T-helper 2 cell treated with Interferon-gamma antibody and Interleukin-4, amounts not matched to agents 5 μg/mL and 100 μg/mL, for 36 hours (primary cell): Measurements from ENCODE around the gene SPAG9.

Source experiments
- DNase-seq: peaks from one replicate; pipeline ENCODE4 v3.0.0; 2021; ENCODE audit warnings: low spot score
- H3K27ac Mint-ChIP-seq: one replicate; pipeline ENCODE4 v1.8.0; 2021; ENCODE audit warnings: mild to moderate bottlenecking, mixed read lengths
- H3K27me3 Mint-ChIP-seq: one replicate; pipeline ENCODE4 v1.8.0; 2021; ENCODE audit warnings: low read depth, mixed read lengths
- H3K36me3 Mint-ChIP-seq: one replicate; pipeline ENCODE4 v1.8.0; 2021; ENCODE audit warnings: low read depth, mixed read lengths
- H3K4me1 Mint-ChIP-seq: one replicate; pipeline ENCODE4 v1.8.0; 2021; ENCODE audit warnings: low read depth, mixed read lengths
- H3K4me3 Mint-ChIP-seq: one replicate; pipeline ENCODE4 v1.8.0; 2022; ENCODE audit warnings: mild to moderate bottlenecking, moderate library complexity, mixed read lengths
- H3K9me3 Mint-ChIP-seq: one replicate; pipeline ENCODE4 v1.8.0; 2021; ENCODE audit warnings: mixed read lengths

The SPAG9 gene

DNA sequence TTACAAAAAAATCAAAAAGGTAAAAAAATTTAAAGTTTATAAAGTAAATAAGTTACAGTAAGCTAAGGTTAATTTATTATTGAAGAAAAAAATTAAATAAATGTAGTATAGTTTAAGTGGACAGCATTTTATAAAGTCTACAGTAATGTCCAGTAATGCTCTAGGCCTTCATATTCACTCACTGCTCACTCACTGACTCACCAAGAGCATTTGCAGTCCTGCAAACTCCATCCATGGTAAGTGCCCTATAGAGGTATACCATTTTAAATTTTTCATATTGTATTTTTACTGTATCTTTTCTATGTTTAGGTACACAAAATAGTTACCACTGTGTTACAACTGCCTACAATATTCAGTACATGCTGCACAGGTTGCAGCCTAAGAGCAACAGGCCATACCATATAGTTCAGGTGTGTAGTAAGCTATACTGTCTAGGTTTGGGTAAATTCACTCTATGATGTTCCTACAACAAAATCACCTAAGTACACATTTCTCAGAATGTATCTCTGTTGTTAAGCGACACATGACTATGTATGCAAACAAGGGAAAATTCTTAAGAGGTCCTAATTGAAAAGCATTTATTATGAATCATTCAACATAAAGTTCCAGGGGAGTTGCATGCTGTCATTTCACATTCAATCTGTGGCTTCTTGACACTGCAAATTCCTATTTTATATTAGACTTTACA is 92.3 kb downstream of the SPAG9 start:
- DNase-seq, result no peak
- H3K27ac Mint-ChIP-seq, result no peak overlapping the region
- no peaks in the 10 kb centered on the region for H3K27me3 Mint-ChIP-seq
- H3K4me1 Mint-ChIP-seq, result peaks cover 29% of the 10 kb centered on the region
- peaks cover 12% of the 10 kb centered on the region for H3K36me3 Mint-ChIP-seq
- no peaks in the 10 kb centered on the region for H3K9me3 Mint-ChIP-seq
- no peak overlapping the region for H3K4me3 Mint-ChIP-seq

DNA sequence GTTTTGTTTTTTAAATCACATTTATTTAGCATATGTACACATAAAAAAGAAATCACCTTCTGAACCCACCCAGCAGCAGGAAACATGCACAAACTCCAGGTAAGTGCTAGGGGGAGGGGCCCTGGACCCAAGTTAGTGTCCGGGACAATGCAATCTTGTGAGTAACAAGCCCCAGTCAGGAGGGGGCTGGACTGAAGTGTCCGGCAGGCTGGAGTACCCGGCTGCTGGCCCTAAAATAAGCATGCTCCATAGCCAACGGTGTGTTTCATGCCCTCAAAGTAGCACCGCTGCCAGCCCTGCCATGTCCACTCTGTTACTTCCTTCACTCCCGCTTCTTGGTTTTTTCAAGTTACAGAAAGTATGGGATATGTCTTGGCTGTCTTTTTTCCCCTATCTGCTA is 102.1 kb downstream of the SPAG9 start:
- Mint-ChIP-seq H3K27me3 (no peaks in the 10 kb centered on the region), H3K9me3 (no peaks in the 10 kb centered on the region), H3K27ac (no peak overlapping the region), H3K36me3 (peaks cover 13% of the 10 kb centered on the region), H3K4me1 (peaks cover 3% of the 10 kb centered on the region), H3K4me3 (no peak overlapping the region)
- no peak for DNase-seq

DNA sequence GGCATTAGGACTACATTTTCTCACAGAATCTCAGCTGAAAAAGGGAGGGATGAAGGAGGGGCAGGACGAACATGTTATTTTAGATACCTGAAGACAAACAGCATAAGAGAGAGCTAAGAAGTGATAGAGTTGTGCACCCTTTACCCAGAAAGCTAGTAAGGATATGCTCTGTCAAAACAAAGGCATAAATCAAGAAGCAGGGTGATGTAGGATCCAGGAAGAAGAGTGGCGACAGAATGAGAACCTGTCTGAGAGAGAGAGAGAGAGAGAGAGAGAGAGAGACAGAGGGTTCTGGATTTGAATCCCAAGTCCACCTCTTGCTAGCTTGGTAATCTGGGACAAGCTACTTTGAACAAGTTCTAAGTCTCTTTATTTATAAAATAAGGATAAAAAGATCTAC is 103.4 kb downstream of the SPAG9 start:
- Mint-ChIP-seq H3K27ac (no peak overlapping the region), H3K4me1 (peaks cover 3% of the 10 kb centered on the region), H3K9me3 (no peaks in the 10 kb centered on the region), H3K36me3 (peaks cover 13% of the 10 kb centered on the region), H3K27me3 (no peaks in the 10 kb centered on the region), H3K4me3 (no peak overlapping the region)
- DNase-seq, result no peak

DNA sequence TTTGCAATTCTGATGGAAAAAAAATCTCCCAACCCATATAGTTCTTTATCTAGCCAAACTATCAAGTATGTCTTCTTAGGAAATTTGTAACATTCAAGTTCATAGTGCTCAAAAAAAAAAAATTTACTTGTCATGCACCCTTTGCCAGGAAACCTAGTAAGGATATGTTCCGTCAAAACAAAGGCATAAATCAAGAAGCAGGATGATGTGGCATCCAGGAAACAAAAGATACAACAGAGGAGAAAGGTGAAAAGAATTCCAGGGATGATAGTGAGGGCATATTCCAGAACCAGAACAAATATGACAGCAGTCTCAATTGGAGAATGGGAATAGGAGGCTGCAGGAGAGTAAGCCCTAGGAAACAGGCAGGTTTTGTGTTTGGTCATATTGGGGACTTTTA is 104.6 kb downstream of the SPAG9 start:
- peaks cover 13% of the 10 kb centered on the region for H3K36me3 Mint-ChIP-seq

DNA sequence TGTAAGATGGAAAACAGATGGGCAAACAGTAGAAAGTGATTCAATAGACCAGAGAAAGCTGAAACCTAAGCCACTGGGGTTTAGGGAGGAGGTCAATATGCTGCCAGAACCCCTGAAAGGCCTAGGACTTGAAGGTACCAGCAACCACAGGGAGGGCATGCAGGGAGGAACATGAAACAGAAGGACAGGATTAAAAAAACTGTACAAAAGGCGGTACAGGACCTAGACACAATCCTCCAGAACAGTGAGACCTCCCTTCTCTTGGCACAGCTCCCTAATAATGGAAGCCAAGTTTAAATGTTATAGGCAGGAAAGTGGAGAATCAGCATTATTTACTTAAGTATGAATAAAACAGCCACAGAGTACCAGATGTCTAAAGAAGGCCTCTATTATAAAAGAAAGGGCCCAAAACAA is 105.5 kb downstream of the SPAG9 start:
- peaks cover 10% of the 10 kb centered on the region for H3K36me3 Mint-ChIP-seq
- H3K4me1 Mint-ChIP-seq, result peaks cover 3% of the 10 kb centered on the region
- no peak overlapping the region for H3K4me3 Mint-ChIP-seq
- no peaks in the 10 kb centered on the region for H3K27me3 Mint-ChIP-seq
- no peak for DNase-seq
- no peak overlapping the region for H3K27ac Mint-ChIP-seq
- H3K9me3 Mint-ChIP-seq, result no peaks in the 10 kb centered on the region

More for the DNA sequence above, 104.6 kb downstream of the SPAG9 start:
- H3K27me3 Mint-ChIP-seq, result no peaks in the 10 kb centered on the region
- DNase-seq, result no peak
- H3K27ac Mint-ChIP-seq, result no peak overlapping the region
- no peaks in the 10 kb centered on the region for H3K9me3 Mint-ChIP-seq
- H3K4me1 Mint-ChIP-seq, result peaks cover 3% of the 10 kb centered on the region
- no peak overlapping the region for H3K4me3 Mint-ChIP-seq

DNA sequence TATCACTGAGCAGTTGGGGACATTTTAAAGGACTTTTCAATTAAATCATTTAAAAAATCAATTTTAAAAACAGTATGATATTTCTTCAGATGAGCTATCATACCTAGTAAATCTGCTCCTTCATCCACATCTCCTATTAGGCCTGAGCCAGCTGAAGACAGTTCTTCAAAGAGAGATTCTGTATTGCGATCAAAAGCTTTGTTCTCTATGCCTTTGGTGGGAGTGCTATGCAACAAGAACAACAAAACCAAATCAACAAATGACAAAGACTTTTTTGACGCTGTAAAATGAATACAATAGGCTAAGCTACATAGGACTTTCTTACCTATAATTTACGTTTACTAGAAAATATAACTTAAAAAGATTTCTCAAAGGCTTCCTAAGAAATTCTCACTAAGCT is 106.5 kb downstream of the SPAG9 start:
- Mint-ChIP-seq H3K36me3 (peaks cover 7% of the 10 kb centered on the region), H3K9me3 (no peaks in the 10 kb centered on the region), H3K4me3 (no peak overlapping the region), H3K27me3 (no peaks in the 10 kb centered on the region), H3K27ac (no peak overlapping the region), H3K4me1 (peaks cover 3% of the 10 kb centered on the region)
- DNase-seq, result no peak

DNA sequence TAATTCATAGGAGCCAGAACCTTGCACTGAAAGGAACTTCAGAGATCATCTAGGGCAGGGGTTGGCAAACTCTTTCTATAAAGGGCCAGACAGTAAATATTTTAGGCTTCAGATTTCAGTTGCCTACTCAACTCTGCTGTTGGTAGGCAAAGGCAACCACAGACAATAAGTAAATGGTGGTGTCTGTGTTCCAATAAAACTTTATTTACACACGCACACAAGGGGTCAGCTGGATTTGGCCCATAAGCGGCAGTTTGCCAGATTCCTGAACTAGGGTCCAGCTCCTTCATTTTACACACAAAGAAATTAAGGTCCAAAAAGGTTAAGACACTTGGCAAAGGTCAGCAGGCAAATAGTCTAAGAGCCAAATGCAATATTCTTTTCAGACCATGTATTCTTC is 107.3 kb downstream of the SPAG9 start:
- H3K27ac Mint-ChIP-seq, result no peak overlapping the region
- H3K9me3 Mint-ChIP-seq, result no peaks in the 10 kb centered on the region
- H3K36me3 Mint-ChIP-seq, result peaks cover 7% of the 10 kb centered on the region
- peaks cover 3% of the 10 kb centered on the region for H3K4me1 Mint-ChIP-seq
- no peak overlapping the region for H3K4me3 Mint-ChIP-seq
- no peaks in the 10 kb centered on the region for H3K27me3 Mint-ChIP-seq
- DNase-seq, result no peak

DNA sequence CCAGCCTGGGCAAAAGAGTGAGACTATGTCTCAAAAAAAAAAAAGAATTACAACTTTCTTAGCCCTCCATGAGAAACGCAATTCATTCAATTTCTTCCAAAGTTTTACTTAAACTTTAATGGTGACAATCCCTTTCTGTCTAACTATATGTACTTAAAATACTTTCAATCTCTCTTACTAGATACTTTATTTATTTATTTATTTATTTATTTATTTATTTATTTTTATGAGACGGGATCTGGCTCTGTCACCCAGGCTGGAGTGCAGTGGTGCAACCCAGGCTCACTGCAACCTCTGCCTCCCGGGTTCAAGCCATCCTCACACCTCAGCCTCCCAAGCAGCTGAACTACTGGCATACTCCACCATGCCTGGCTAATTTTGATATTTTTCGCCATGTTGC is 108.1 kb downstream of the SPAG9 start:
- Mint-ChIP-seq H3K4me3 (no peak overlapping the region), H3K4me1 (peaks cover 3% of the 10 kb centered on the region), H3K9me3 (no peaks in the 10 kb centered on the region), H3K36me3 (peaks cover 9% of the 10 kb centered on the region), H3K27ac (no peak overlapping the region), H3K27me3 (no peaks in the 10 kb centered on the region)
- DNase-seq, result no peak

DNA sequence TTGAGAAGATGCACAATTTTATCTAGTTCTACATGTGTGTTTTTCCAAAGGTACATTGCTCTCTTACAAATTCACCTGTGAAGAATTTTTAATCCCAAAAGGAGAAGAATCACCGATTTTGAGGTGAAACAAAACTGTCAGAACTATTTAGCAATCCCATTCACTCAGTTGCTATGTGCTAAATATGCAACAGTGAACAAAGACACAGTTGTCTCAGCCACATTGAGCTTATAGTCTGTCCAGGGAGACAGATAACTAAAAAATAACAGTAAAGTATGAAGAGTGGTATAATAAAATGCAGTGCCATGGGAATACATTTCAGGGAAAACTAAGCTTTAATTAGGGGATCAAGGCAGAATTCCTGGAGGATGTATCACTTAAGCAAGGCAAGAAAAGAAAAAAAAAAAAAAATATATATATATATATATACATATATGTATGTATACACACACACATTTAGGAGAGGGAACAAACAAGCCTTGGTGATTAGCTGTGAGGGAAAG is 110.4 kb downstream of the SPAG9 start:
- Mint-ChIP-seq H3K36me3 (peaks cover 10% of the 10 kb centered on the region), H3K4me3 (no peak overlapping the region), H3K4me1 (peaks cover 6% of the 10 kb centered on the region), H3K9me3 (no peaks in the 10 kb centered on the region), H3K27me3 (no peaks in the 10 kb centered on the region), H3K27ac (no peak overlapping the region)
- no peak for DNase-seq

DNA sequence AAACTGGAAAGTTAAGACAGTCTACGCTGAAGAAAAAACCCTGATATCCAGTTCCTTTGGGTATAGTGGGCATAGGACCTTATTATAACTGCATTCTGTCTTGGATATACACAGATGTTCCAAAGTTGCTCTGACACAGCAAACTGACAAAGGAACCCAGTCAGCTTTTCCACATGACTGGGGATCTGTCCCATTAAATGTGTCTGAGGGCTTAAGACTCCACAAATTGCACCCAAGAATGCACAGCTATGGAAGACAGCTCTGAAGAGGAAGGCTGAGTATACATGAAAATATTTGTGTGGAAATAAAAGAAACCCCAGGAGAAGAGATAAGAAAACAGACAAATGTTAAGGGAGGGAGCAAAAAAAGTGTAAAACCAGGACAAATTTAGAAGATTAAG is 114.1 kb downstream of the SPAG9 start:
- no peak overlapping the region for H3K27ac Mint-ChIP-seq
- peaks cover 3% of the 10 kb centered on the region for H3K4me1 Mint-ChIP-seq
- H3K36me3 Mint-ChIP-seq, result peaks cover 14% of the 10 kb centered on the region
- no peak overlapping the region for H3K4me3 Mint-ChIP-seq
- H3K9me3 Mint-ChIP-seq, result no peaks in the 10 kb centered on the region
- no peak for DNase-seq
- H3K27me3 Mint-ChIP-seq, result no peaks in the 10 kb centered on the region

DNA sequence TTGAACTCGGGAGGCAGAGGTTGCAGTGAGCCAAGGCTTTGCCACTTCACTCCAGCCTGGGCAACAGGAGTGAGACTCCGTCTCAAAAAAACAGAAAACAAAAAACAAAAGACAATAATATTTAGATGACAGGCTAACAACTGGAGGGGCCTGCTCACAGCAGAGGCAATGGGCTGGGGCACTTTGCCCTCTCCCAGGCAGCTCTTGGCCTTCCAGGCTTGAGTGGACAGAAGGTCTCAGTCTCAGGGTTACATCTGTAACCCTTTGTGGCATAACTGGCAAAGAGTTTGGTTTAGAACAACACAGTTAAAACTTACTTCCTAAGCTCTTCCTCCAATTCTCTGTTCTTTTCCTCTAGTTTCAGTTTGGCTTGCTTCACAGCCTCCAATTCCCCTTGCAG is 114.9 kb downstream of the SPAG9 start:
- Mint-ChIP-seq H3K9me3 (no peaks in the 10 kb centered on the region), H3K27me3 (no peaks in the 10 kb centered on the region), H3K36me3 (peaks cover 21% of the 10 kb centered on the region), H3K4me1 (peaks cover 5% of the 10 kb centered on the region), H3K27ac (no peak overlapping the region), H3K4me3 (no peak overlapping the region)
- no peak for DNase-seq

DNA sequence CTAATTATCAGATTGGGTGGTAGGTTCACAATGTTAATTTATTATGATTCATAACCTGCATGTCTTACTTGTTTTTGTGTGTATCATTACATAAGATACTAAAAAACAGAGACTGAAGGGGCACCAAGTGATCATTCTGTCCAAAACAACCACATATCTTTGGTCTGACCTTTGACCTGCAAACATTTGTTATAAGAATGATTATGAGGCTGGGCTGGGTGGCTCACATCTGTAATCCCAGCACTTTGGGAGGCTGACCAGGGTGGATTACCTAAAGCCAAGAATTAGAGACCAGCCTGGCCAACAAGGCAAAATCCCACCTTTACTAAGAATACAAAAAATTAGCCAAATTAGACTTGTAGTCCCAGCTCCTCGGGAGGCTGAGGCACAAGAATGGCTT is 116.4 kb downstream of the SPAG9 start:
- H3K9me3 Mint-ChIP-seq, result no peaks in the 10 kb centered on the region
- H3K27ac Mint-ChIP-seq, result no peak overlapping the region
- peaks cover 27% of the 10 kb centered on the region for H3K36me3 Mint-ChIP-seq
- no peak overlapping the region for H3K4me3 Mint-ChIP-seq
- H3K4me1 Mint-ChIP-seq, result peaks cover 5% of the 10 kb centered on the region
- H3K27me3 Mint-ChIP-seq, result no peaks in the 10 kb centered on the region
- no peak for DNase-seq

DNA sequence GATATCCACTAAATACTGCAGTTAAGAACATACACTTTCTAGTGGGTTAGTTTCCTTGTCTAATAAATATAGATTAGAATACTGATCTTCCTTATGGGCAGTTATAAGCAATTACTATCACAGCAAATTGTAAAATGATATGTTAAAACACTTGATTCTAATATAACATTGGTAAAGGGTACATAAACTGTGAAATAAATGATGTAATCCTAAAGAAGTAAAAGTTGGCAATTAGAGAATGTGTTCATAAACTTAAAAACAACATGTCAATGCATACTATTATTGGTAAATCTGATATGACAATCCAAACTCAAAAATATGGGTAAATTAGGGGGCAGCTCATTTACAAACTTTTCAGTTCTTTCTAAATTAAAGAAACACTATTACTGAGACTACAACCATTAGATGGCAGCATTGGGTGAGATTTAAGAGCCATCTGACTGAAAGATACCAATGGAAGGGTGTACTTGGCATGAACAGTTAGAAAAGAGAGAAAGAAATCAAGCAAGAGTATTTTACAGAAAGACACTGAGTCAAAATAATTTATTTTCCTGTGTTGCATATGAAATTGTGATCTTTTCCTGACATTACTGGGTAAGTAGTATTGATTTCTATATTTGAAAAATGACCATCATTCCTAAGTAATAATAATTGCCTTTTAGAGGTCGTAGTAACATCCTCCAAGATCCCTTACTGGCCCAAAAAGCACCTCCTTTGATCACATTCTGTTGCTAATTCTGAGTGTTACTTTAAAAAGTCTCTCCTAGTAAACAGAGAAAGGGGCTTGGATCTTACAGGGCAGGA is 119.6 kb downstream of the SPAG9 start:
- no peak for DNase-seq
- peaks cover 32% of the 10 kb centered on the region for H3K36me3 Mint-ChIP-seq
- H3K27me3 Mint-ChIP-seq, result no peaks in the 10 kb centered on the region
- no peak overlapping the region for H3K27ac Mint-ChIP-seq
- H3K4me1 Mint-ChIP-seq, result peaks cover 4% of the 10 kb centered on the region
- H3K9me3 Mint-ChIP-seq, result no peaks in the 10 kb centered on the region
- no peak overlapping the region for H3K4me3 Mint-ChIP-seq

DNA sequence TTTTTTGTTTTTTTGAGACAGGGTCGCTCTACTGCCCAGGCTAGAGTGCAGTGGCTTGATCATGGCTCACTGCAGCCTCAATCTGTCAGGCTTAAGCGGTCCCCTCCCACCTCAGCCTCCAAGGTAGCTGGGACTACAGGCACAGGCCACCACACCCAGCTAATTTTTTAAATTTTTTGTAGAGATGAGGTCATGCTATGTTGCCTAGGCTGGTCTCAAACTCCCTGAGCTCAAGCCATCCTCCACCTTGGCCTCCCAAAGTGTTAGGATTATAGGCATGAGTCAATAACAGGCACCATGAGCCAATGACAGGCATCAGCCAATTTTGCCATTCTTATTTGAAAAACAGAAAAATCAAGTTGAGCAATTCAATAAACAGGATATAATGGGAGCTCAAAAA is 125.0 kb downstream of the SPAG9 start:
- Mint-ChIP-seq H3K36me3 (peaks cover 35% of the 10 kb centered on the region), H3K27me3 (no peaks in the 10 kb centered on the region), H3K4me1 (no peaks in the 10 kb centered on the region), H3K9me3 (no peaks in the 10 kb centered on the region), H3K27ac (no peak overlapping the region), H3K4me3 (no peak overlapping the region)
- DNase-seq, result no peak
